Gastroesophageal sphincter (tissue), 4 donors: ENCODE results near the gene HOXB4. TPM values are rescaled to one million over a fixed set of nuclear protein-coding genes. Genes with fewer than 3 reads are reported as not detected.

Experiments used
- ATAC-seq: fragments of 150-250 bp; one replicate; pipeline ENCODE4 v1.9.1; 2016; ENCODE audit warnings: mild to moderate bottlenecking, moderate library complexity
- H3K27ac ChIP-seq, 4 donors: fragments of 200-600 bp; sonication (generic) in 3 of 4; 1 replicate in 3 of 4; 2 replicates in 1 of 4; pipeline ENCODE4 v1.5.1; 2016 to 2019
- H3K27me3 ChIP-seq: fragments of 200-600 bp; sonication (generic); one replicate; pipeline ENCODE4 v1.5.1; 2019
- H3K36me3 ChIP-seq, 2 donors: fragments of 200-600 bp; sonication (generic); one replicate each; pipeline ENCODE4 v1.5.1; 2019; ENCODE audit warnings: control low read depth in 1 of 2
- H3K4me1 ChIP-seq, 3 donors: fragments of 200-600 bp; sonication (generic); 1 replicate in 2 of 3; 2 replicates in 1 of 3; pipeline ENCODE4 v1.5.1; 2016 to 2019; ENCODE audit warnings: control low read depth in 2 of 3
- H3K4me3 ChIP-seq, 2 donors: fragments of 200-600 bp; sonication (generic); one replicate each; pipeline ENCODE4 v1.5.1; 2019; ENCODE audit warnings: mild to moderate bottlenecking in 1 of 2, moderate library complexity in 1 of 2
- H3K9me3 ChIP-seq, 3 donors: fragments of 200-600 bp; sonication (generic); one replicate each; pipeline ENCODE4 v1.5.1; 2017 to 2019; ENCODE audit warnings: control low read depth in 2 of 3
- EP300 ChIP-seq: sonication (generic); formaldehyde crosslinking; IDR thresholded peaks from one replicate; pipeline ENCODE4 v1.6.1; 2017; ENCODE audit warnings: antibody characterized with exemption, mild to moderate bottlenecking
- POLR2A ChIP-seq, 2 donors: fragments of 450-650 bp; IDR thresholded peaks; one replicate each; pipeline ENCODE4 v1.6.1; 2017; ENCODE audit warnings: antibody characterized with exemption in 2 of 2, mild to moderate bottlenecking in 2 of 2, moderate library complexity in 1 of 2
- POLR2AphosphoS5 ChIP-seq: sonication (generic); formaldehyde crosslinking; IDR thresholded peaks from one replicate; pipeline ENCODE4 v1.6.1; 2017; ENCODE audit warnings: antibody characterized with exemption
- WGBS, 2 donors: methylation state at CpG; one replicate each; pipeline ENCODE4 v1.1.5; 2018; ENCODE audit warnings: low coverage in 1 of 2; 5-methylcytosine and 5-hydroxymethylcytosine counted together
- total RNA-seq, 4 donors: library from RNA; depleted of rRNA; stranded (reverse); fragments of >200 nt; gene quantifications; one replicate each; pipeline ENCODE4 v1.1.0, GENCODE V29; 2016
- TF ChIP-seq, protein P1 (sequence below), 4 experiments: fragments of 200-600 bp in 2 of 4; fragments of 450-650 bp in 2 of 4; sonication (generic) in 1 of 4; IDR thresholded peaks; one replicate each; pipeline ENCODE4 v1.5.1; 2017 to 2019; ENCODE audit warnings: antibody characterized with exemption in 4 of 4, mild to moderate bottlenecking in 2 of 4, moderate library complexity in 2 of 4

The HOXB4 gene
- total RNA-seq, 4 donors from 2014 or later, result 3.0 to 12.9 (median 6.9) TPM

- Histone ChIP-seq H3K4me3 (peak overlapping the region; percentile 41 to 60), H3K4me1 (peaks cover 0 to 97% (median 62%) of the 10 kb centered on the region in 3 donors), H3K27ac (peak overlapping the region; percentile 90 to 98 (median 97)), H3K27me3 (no peaks in the 10 kb centered on the region), H3K9me3 (no peaks in the 10 kb centered on the region), H3K36me3 (no peaks in the 10 kb centered on the region)
- 50 to 56% methylated on average over 10 to 11 of the region's 13 CpGs for WGBS, 2 donors
- no peak for ATAC-seq
- no peak for TF ChIP-seq POLR2AphosphoS5
- TF ChIP-seq, protein P1, sequence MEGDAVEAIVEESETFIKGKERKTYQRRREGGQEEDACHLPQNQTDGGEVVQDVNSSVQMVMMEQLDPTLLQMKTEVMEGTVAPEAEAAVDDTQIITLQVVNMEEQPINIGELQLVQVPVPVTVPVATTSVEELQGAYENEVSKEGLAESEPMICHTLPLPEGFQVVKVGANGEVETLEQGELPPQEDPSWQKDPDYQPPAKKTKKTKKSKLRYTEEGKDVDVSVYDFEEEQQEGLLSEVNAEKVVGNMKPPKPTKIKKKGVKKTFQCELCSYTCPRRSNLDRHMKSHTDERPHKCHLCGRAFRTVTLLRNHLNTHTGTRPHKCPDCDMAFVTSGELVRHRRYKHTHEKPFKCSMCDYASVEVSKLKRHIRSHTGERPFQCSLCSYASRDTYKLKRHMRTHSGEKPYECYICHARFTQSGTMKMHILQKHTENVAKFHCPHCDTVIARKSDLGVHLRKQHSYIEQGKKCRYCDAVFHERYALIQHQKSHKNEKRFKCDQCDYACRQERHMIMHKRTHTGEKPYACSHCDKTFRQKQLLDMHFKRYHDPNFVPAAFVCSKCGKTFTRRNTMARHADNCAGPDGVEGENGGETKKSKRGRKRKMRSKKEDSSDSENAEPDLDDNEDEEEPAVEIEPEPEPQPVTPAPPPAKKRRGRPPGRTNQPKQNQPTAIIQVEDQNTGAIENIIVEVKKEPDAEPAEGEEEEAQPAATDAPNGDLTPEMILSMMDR (IDR thresholded peaks at IDR 0.05), result no peak
- no peak for TF ChIP-seq POLR2A (IDR thresholded peaks at IDR 0.05)
- TF ChIP-seq EP300, result no peak
Measured at GRCh38 chr17:48558057-48558830, 19.9 kb downstream of the HOXB4 start.

DNA sequence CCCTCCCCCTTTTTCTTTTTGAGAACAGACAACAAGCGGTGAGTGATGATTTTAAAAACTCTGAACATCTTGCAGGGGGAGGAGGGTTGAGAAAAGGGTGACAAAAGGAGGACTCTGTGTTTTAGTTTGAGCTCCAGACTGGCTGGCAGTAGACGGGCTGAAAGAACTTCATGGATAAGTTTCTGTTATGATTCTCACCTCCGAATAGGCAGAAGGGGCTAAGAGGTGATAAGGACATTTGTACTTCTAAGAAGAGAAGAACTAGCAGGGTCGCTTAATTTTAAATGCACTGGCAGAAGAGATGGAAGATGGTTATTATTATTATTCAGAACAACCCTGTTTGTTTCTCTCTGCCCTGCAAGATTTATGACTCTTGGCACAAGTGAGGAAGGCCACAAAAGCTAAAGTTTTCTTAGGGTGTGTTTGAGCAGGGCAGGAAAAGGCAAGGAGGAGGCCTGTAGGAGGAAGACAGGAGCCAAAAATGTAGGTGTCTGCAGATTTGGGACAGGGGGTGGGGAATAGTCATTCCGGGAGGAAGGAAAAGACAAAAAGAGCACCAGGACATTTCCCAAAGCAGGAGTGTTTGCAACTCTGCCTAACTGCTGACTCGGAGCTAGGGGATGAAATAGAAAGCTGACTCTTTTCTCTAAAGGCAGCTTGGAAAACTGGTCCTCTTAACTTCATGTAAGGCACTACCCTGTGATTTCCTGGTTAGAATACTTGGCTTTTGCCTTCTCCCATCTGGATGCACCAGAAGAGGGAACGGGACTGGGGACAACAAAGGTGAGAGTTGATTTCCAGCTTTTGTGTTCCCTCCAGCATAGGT, 21.4 kb downstream of the HOXB4 start:
- no peak for TF ChIP-seq EP300
- peak; percentile 20 for TF ChIP-seq POLR2AphosphoS5
- 8 to 19% methylated on average over 5 to 6 of the region's 7 CpGs for WGBS, 2 donors
- ATAC-seq, result peak; percentile 16
- Histone ChIP-seq H3K9me3 (no peaks in the 10 kb centered on the region), H3K4me1 (peaks cover 0 to 97% (median 49%) of the 10 kb centered on the region in 3 donors), H3K36me3 (peaks cover 0 to 6% of the 10 kb centered on the region in 2 donors), H3K4me3 (peak overlapping the region; percentile 41 to 60), H3K27me3 (no peaks in the 10 kb centered on the region), H3K27ac (peak overlapping the region; percentile 90 to 98 (median 97))

DNA sequence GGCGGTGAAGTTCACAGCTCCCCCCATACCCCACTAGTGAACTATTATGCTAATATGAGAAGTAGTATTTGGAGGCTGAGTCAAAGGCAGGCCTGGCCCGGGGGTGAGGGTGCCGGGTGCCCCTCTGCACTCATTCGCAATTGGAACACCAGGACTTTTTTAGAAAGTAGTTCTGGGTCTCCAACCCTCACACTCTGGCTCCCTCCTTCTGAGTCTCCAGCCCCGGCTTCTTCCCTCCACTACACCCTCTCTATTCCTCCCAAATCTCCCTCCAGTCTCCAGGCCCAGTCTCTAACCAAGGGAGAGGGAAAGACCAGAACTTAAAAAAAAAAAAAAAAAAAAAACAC, 21.9 kb downstream of the HOXB4 start:
- 17 to 27% methylated on average over 2 to 5 of the region's 5 CpGs for WGBS, 2 donors
- ATAC-seq, result no peak
- peaks cover 0 to 12% of the 10 kb centered on the region in 2 donors for H3K36me3 ChIP-seq
- peak overlapping the region; percentile 90 to 98 (median 97) for H3K27ac ChIP-seq
- H3K27me3 ChIP-seq, result no peaks in the 10 kb centered on the region
- H3K4me1 ChIP-seq, result peaks cover 0 to 97% (median 43%) of the 10 kb centered on the region in 3 donors
- TF ChIP-seq POLR2AphosphoS5, result no peak
- TF ChIP-seq POLR2A (IDR thresholded peaks at IDR 0.05), result no peak
- TF ChIP-seq, protein P1 (IDR thresholded peaks at IDR 0.05), result no peak
- no peak for TF ChIP-seq EP300
- H3K4me3 ChIP-seq, result peak overlapping the region; percentile 57 to 60
- H3K9me3 ChIP-seq, result no peaks in the 10 kb centered on the region

GRCh38 chr17:48555258-48556228, 22.6 kb downstream of the HOXB4 start:
- WGBS, 2 donors, result 5 to 14% methylated on average over 6 to 17 of the region's 36 CpGs
- no peaks in the 10 kb centered on the region for H3K9me3 ChIP-seq
- H3K36me3 ChIP-seq, result peaks cover 0 to 15% of the 10 kb centered on the region in 2 donors
- peak; percentile 41 for ATAC-seq
- H3K4me1 ChIP-seq, result peaks cover 0 to 97% (median 40%) of the 10 kb centered on the region in 3 donors
- TF ChIP-seq, protein P1 (IDR thresholded peaks at IDR 0.05), result peak in 2 of 4 experiments; percentile 30 to 33
- TF ChIP-seq POLR2AphosphoS5, result peak; percentile 73
- TF ChIP-seq POLR2A (IDR thresholded peaks at IDR 0.05), result no peak
- no peak for TF ChIP-seq EP300
- peak overlapping the region; percentile 57 to 60 for H3K4me3 ChIP-seq
- no peaks in the 10 kb centered on the region for H3K27me3 ChIP-seq
- H3K27ac ChIP-seq, result peak overlapping the region; percentile 90 to 98 (median 97)
